ENCODE results near the gene TLE5. TPM values are rescaled to one million over a fixed set of nuclear protein-coding genes. Genes with fewer than 3 reads are reported as not detected.
A peak's percentile ranks its signal among the peaks of the same experiment; 100 is the strongest.

Gene TLE5
- total RNA-seq, 1 experiment from 2014 or later = 170 TPM

- no peak for TF ChIP-seq CTCF (IDR thresholded peaks at IDR 0.05; ENCODE audit: unreplicated experiment)
- DNase-seq = no peak
- Mint-ChIP-seq H3K4me3 (ENCODE audit: low read depth, unreplicated experiment) (no peak overlapping the region), H3K9me3 (ENCODE audit: low read depth, unreplicated experiment) (no peaks in the 10 kb centered on the region), H3K4me1 (ENCODE audit: low read depth, unreplicated experiment) (no peaks in the 10 kb centered on the region), H3K27ac (ENCODE audit: unreplicated experiment) (no peak overlapping the region), H3K36me3 (ENCODE audit: insufficient read depth, unreplicated experiment) (peaks cover 10% of the 10 kb centered on the region), H3K27me3 (ENCODE audit: unreplicated experiment) (no peaks in the 10 kb centered on the region)
- CTCF ChIA-PET = no interaction called here
- no TSS peak for BruUV-seq (replicated peaks)
- intact Hi-C loops (cut with micrococcal nuclease; ENCODE audit: unreplicated experiment) = no loop called here
Observed at GRCh38 chr19:3066482-3067049, 4.3 kb upstream of the TLE5 start.

- Mint-ChIP-seq H3K27ac (ENCODE audit: unreplicated experiment) (no peak overlapping the region), H3K9me3 (ENCODE audit: low read depth, unreplicated experiment) (no peaks in the 10 kb centered on the region), H3K36me3 (ENCODE audit: insufficient read depth, unreplicated experiment) (peaks cover 17% of the 10 kb centered on the region), H3K4me3 (ENCODE audit: low read depth, unreplicated experiment) (no peak overlapping the region), H3K4me1 (ENCODE audit: low read depth, unreplicated experiment) (no peaks in the 10 kb centered on the region), H3K27me3 (ENCODE audit: unreplicated experiment) (no peaks in the 10 kb centered on the region)
- no TSS peak for BruUV-seq (replicated peaks)
- no peak for DNase-seq
- no peak for TF ChIP-seq CTCF (IDR thresholded peaks at IDR 0.05; ENCODE audit: unreplicated experiment)
- CTCF ChIA-PET = no interaction called here
- intact Hi-C loops (cut with micrococcal nuclease; ENCODE audit: unreplicated experiment) = no loop called here
Observed at GRCh38 chr19:3065675-3066357, 3.5 kb upstream of the TLE5 start.

- Mint-ChIP-seq H3K27me3 (ENCODE audit: unreplicated experiment) (no peaks in the 10 kb centered on the region), H3K4me3 (ENCODE audit: low read depth, unreplicated experiment) (no peak overlapping the region), H3K9me3 (ENCODE audit: low read depth, unreplicated experiment) (no peaks in the 10 kb centered on the region), H3K36me3 (ENCODE audit: insufficient read depth, unreplicated experiment) (peaks cover 31% of the 10 kb centered on the region), H3K4me1 (ENCODE audit: low read depth, unreplicated experiment) (no peaks in the 10 kb centered on the region), H3K27ac (ENCODE audit: unreplicated experiment) (no peak overlapping the region)
- BruUV-seq (replicated peaks) = no TSS peak
- TF ChIP-seq CTCF (IDR thresholded peaks at IDR 0.05; ENCODE audit: unreplicated experiment) = no peak
- DNase-seq = no peak
- CTCF ChIA-PET = no interaction called here
- intact Hi-C loops (cut with micrococcal nuclease; ENCODE audit: unreplicated experiment) = no loop called here
Observed at GRCh38 chr19:3064011-3064330, 1.7 kb upstream of the TLE5 start.

- intact Hi-C loops (cut with micrococcal nuclease; ENCODE audit: unreplicated experiment) = no loop called here
- DNase-seq = peak; percentile 20
- peak overlapping the region; percentile 32 for H3K4me3 Mint-ChIP-seq (ENCODE audit: low read depth, unreplicated experiment)
- no peak overlapping the region for H3K27ac Mint-ChIP-seq (ENCODE audit: unreplicated experiment)
- no peaks in the 10 kb centered on the region for H3K4me1 Mint-ChIP-seq (ENCODE audit: low read depth, unreplicated experiment)
- CTCF ChIA-PET = no interaction called here
- peaks cover 31% of the 10 kb centered on the region for H3K36me3 Mint-ChIP-seq (ENCODE audit: insufficient read depth, unreplicated experiment)
- no peaks in the 10 kb centered on the region for H3K27me3 Mint-ChIP-seq (ENCODE audit: unreplicated experiment)
- no peak for TF ChIP-seq CTCF (IDR thresholded peaks at IDR 0.05; ENCODE audit: unreplicated experiment)
- no peaks in the 10 kb centered on the region for H3K9me3 Mint-ChIP-seq (ENCODE audit: low read depth, unreplicated experiment)
- no TSS peak for BruUV-seq (replicated peaks)
Observed at GRCh38 chr19:3061182-3062161, 823 bp downstream of the TLE5 start.
